Esophagus muscularis mucosa (tissue), 4 donors: ENCODE results near the gene PLG. TPM values are rescaled to one million over a fixed set of nuclear protein-coding genes. Genes with fewer than 3 reads are reported as not detected.
A peak's percentile ranks its signal among the peaks of the same experiment; 100 is the strongest.

ENCODE experiments used
- DNase-seq: peaks from one replicate; pipeline ENCODE4 v3.0.0-alpha.2; 2017; ENCODE audit errors: extremely low spot score
- H3K27ac ChIP-seq, 4 donors: fragments of 200-600 bp; sonication (generic); replicated peaks in 1 of 4; 1 replicate in 3 of 4; 2 replicates in 1 of 4; pipeline ENCODE4 v1.5.1; 2016 to 2019; ENCODE audit warnings: mild to moderate bottlenecking in 1 of 4
- H3K27me3 ChIP-seq, 4 donors: fragments of 200-600 bp; sonication (generic); one replicate each; pipeline versions ENCODE4 v1.5.1 to v1.6.0; 2016 to 2019
- H3K36me3 ChIP-seq, 4 donors: fragments of 200-600 bp; sonication (generic); one replicate each; pipeline ENCODE4 v1.5.1; 2016 to 2019
- H3K4me1 ChIP-seq, 4 donors: fragments of 200-600 bp; sonication (generic); one replicate each; pipeline ENCODE4 v1.5.1; 2016 to 2019
- H3K4me3 ChIP-seq, 4 donors: fragments of 200-600 bp; sonication (generic); 1 replicate in 2 of 4; 2 replicates in 2 of 4; pipeline ENCODE4 v1.5.1; 2016 to 2019; ENCODE audit warnings: mild to moderate bottlenecking in 4 of 4, moderate library complexity in 1 of 4
- H3K9me3 ChIP-seq, 4 donors: fragments of 200-600 bp; sonication (generic); 1 replicate in 3 of 4; 2 replicates in 1 of 4; pipeline ENCODE4 v1.5.1; 2016 to 2019
- EP300 ChIP-seq: sonication (generic); formaldehyde crosslinking; IDR thresholded peaks from one replicate; pipeline ENCODE4 v1.6.1; 2017; ENCODE audit warnings: antibody characterized with exemption
- POLR2A ChIP-seq: fragments of 450-650 bp; IDR thresholded peaks from one replicate; pipeline ENCODE4 v1.6.1; 2017; ENCODE audit warnings: antibody characterized with exemption, moderate library complexity, mild to moderate bottlenecking, low read depth
- POLR2AphosphoS5 ChIP-seq, 2 donors: sonication (generic); formaldehyde crosslinking; IDR thresholded peaks; one replicate each; pipeline ENCODE4 v1.6.1; 2017; ENCODE audit warnings: antibody characterized with exemption in 2 of 2
- WGBS: methylation state at CpG from one replicate; pipeline ENCODE4 v1.1.5; 2018; 5-methylcytosine and 5-hydroxymethylcytosine counted together
- intact Hi-C: fragments of 100-400 bp; cut with DNase I; formaldehyde crosslinking; loops from one replicate; pipeline ENCODE4 v1.15.1; 2023
- total RNA-seq, 4 donors: library from RNA; depleted of rRNA; stranded (reverse); fragments of >200 nt; gene quantifications; one replicate each; pipeline versions ENCODE4 v1.1.0 to v1.2.1, GENCODE V29; 2016
- TF ChIP-seq, protein P1 (sequence below), 3 experiments: fragments of 200-600 bp in 2 of 3; fragments of 450-650 bp in 1 of 3; sonication (generic) in 2 of 3; IDR thresholded peaks; one replicate each; pipeline ENCODE4 v1.5.1; 2017 to 2019; ENCODE audit warnings: antibody characterized with exemption in 3 of 3, mild to moderate bottlenecking in 2 of 3, moderate library complexity in 1 of 3

Gene PLG
- total RNA-seq, 4 donors from 2014 or later, result not detected

DNA sequence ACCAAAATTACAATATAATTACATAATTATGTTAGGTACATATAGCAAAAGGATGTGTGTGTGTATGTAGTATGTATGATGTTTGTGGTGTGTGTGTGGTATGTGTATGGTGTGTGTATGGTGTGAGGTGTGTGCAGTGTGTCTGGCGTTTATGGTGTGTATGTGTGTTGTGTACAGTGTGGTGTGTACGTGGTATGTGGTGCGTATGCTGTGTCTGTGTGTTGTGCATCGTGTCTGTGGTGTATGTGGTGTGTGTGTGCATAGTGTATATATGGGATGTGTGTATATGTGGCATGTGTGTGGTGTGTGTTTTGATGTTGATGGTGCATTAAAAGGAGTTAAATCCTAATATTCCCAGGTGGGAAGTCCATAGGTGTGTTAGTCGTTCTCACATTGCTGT, 62.8 kb downstream of the PLG start:
- Histone ChIP-seq H3K4me3 (no peak overlapping the region), H3K27me3 (peaks cover 0 to 6% (median 0%) of the 10 kb centered on the region in 4 donors), H3K9me3 (peaks cover 0 to 8% (median 0%) of the 10 kb centered on the region in 4 donors), H3K27ac (no peak overlapping the region), H3K36me3 (no peaks in the 10 kb centered on the region), H3K4me1 (peaks cover 7 to 17% (median 12%) of the 10 kb centered on the region in 4 donors)
- TF ChIP-seq POLR2AphosphoS5 (IDR thresholded peaks at IDR 0.05) (no peak), EP300 (no peak), POLR2A (no peak)
- TF ChIP-seq, protein P1, sequence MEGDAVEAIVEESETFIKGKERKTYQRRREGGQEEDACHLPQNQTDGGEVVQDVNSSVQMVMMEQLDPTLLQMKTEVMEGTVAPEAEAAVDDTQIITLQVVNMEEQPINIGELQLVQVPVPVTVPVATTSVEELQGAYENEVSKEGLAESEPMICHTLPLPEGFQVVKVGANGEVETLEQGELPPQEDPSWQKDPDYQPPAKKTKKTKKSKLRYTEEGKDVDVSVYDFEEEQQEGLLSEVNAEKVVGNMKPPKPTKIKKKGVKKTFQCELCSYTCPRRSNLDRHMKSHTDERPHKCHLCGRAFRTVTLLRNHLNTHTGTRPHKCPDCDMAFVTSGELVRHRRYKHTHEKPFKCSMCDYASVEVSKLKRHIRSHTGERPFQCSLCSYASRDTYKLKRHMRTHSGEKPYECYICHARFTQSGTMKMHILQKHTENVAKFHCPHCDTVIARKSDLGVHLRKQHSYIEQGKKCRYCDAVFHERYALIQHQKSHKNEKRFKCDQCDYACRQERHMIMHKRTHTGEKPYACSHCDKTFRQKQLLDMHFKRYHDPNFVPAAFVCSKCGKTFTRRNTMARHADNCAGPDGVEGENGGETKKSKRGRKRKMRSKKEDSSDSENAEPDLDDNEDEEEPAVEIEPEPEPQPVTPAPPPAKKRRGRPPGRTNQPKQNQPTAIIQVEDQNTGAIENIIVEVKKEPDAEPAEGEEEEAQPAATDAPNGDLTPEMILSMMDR (IDR thresholded peaks at IDR 0.05), result no peak
- DNase-seq, result no peak
- WGBS, result 97% methylated on average over 5 of the region's 5 CpGs
- intact Hi-C loops, result loop anchor here (5.0 to 10.0 kb wide), 2 partner anchors 33 to 230 kb away; no protein-coding TSS in a partner anchor

DNA sequence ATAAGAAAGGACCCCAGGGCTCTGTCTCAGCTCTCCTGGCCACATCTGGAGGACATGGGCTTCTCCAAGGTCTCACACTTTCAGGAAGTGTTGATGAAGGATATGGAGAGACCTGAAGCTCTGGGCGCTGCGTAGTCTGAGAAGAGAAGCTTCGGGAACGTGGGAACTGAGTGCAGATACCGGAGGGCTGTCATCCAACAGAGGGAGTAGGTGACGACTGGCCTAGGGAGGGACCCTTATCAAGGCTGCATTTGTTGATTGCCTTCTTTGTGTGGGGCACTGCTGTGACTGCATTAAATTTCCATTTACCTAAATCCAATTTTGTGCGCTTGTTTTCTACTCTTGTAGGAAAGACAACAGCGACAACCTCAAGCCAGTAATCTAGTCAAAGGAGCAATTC, 63.4 kb downstream of the PLG start:
- Histone ChIP-seq H3K4me1 (peaks cover 7 to 17% (median 12%) of the 10 kb centered on the region in 4 donors), H3K27ac (no peak overlapping the region), H3K4me3 (no peak overlapping the region), H3K27me3 (peaks cover 0 to 6% (median 0%) of the 10 kb centered on the region in 4 donors), H3K36me3 (no peaks in the 10 kb centered on the region), H3K9me3 (peaks cover 0 to 8% (median 0%) of the 10 kb centered on the region in 4 donors)
- no peak for DNase-seq
- 86% methylated on average over 8 of the region's 8 CpGs for WGBS
- intact Hi-C loops, result loop anchor here (5.0 to 10.0 kb wide), 2 partner anchors 33 to 231 kb away; no protein-coding TSS in a partner anchor
- no peak for TF ChIP-seq EP300
- TF ChIP-seq POLR2AphosphoS5 (IDR thresholded peaks at IDR 0.05), result no peak
- TF ChIP-seq, protein P1 (IDR thresholded peaks at IDR 0.05), result no peak
- TF ChIP-seq POLR2A, result no peak

DNA sequence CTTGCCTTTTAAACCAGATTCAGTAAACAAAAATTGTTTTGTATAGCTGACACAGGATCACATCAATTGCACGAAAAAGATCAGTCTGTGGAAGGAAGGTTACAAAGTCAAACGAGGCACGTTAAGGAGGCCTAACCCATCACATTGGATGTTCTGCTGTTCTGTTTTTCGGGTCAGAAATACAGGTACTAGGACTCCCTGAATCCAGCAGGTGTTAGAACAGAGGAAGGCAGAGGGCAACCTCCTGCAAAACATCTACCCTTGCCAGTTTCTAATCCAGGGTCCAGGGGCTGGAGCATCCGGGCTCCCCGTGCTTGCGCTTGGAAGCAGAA, 64.6 kb downstream of the PLG start:
- DNase-seq, result no peak
- intact Hi-C loops, result loop anchor here (5.0 to 10.0 kb wide), 2 partner anchors 34 to 232 kb away; no protein-coding TSS in a partner anchor

DNA sequence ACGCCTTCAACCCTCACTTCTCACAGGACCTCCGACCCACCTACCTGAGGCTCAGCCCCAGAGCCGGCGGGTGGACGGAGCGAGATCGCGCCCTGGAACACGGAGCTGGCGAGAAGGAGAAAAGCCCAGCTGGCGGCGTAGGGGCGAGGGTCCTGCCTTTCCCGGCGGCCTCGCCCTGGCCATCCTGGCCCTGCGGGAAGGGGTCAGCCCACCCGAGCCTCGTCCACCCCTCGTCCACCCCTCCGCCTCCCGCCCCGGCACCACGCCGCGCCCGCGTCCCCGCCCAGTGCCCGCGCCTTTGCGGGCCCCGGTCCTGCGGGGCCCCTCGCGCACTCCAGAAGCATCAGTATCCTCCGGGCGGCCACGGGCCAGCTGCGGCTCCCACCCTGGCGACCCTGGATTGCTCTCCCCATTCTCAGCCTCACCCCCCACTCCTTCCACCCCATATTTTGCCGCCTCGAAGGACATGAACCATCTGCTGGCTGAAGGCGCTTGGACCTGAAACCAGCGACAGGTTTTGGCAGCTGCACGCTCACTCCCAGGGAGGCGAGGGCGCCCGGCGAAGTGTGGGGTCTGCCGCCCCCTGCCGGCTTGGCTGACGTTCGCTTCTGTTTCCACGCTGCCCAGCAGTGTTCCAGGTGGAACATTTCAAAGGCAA, 65.1 kb downstream of the PLG start:
- DNase-seq, result peak; percentile 92
- H3K4me1 ChIP-seq, result peaks cover 7 to 17% (median 12%) of the 10 kb centered on the region in 4 donors
- peaks cover 0 to 9% (median 0%) of the 10 kb centered on the region in 4 donors for H3K27me3 ChIP-seq
- no peaks in the 10 kb centered on the region for H3K36me3 ChIP-seq
- TF ChIP-seq EP300 (no peak), POLR2AphosphoS5 (IDR thresholded peaks at IDR 0.05) (peak in 1 of 2 donors; percentile 42)
- TF ChIP-seq, protein P1 (IDR thresholded peaks at IDR 0.05), result peak; percentile 52 to 74 (median 69)
- H3K4me3 ChIP-seq, result peak overlapping the region; percentile 53 to 59 (median 54)
- H3K27ac ChIP-seq, result no peak overlapping the region
- peaks cover 0 to 8% (median 0%) of the 10 kb centered on the region in 4 donors for H3K9me3 ChIP-seq
- WGBS, result 1% methylated on average over 24 of the region's 55 CpGs
- intact Hi-C loops, result loop anchor here (5.0 to 10.0 kb wide), 2 partner anchors 35 to 232 kb away; no protein-coding TSS in a partner anchor

More for the DNA sequence above, 64.6 kb downstream of the PLG start:
- Histone ChIP-seq H3K36me3 (no peaks in the 10 kb centered on the region), H3K4me1 (peaks cover 7 to 17% (median 12%) of the 10 kb centered on the region in 4 donors), H3K27ac (no peak overlapping the region), H3K4me3 (peak overlapping the region; percentile 53 to 59 (median 54)), H3K27me3 (peaks cover 0 to 9% (median 0%) of the 10 kb centered on the region in 4 donors), H3K9me3 (peaks cover 0 to 8% (median 0%) of the 10 kb centered on the region in 4 donors)
- 29% methylated on average over 4 of the region's 7 CpGs for WGBS
- TF ChIP-seq, protein P1 (IDR thresholded peaks at IDR 0.05), result no peak
- no peak for TF ChIP-seq POLR2AphosphoS5 (IDR thresholded peaks at IDR 0.05)
- TF ChIP-seq EP300, result no peak
- no peak for TF ChIP-seq POLR2A
